ENCODE results near the gene CLEC1A. TPM values are rescaled to one million over a fixed set of nuclear protein-coding genes. Genes with fewer than 3 reads are reported as not detected.

The CLEC1A gene
- not detected in 2 replicates for total RNA-seq

GRCh38 chr12:10098791-10099190 lies at the start of gene CLEC1A:
Gene CLEC1A (minus strand): TSS chr12:10098985. CDS start chr12:10098922, 63 bp downstream.

GRCh38 chr12:10130042-10130441 lies 31.3 kb upstream of the CLEC1A start, which contains the start of gene CLEC7A:
Gene CLEC7A (minus strand): TSS chr12:10130199. CDS start chr12:10130082, 117 bp downstream.

GRCh38 chr12:10030446-10030845 lies 68.3 kb downstream of the CLEC1A start, which contains the start of gene CLEC9A:
Gene CLEC9A (plus strand): TSS chr12:10030682. CDS start chr12:10052688, 22,006 bp downstream.

Other genes starting within 250 kb of the CLEC1A start
- 13.8 and 17.4 TPM in 2 replicates for gene CLEC2B, start 229.6 kb downstream of the CLEC1A start, total RNA-seq
- gene KLRF2, start 217.5 kb downstream of the CLEC1A start, total RNA-seq: not detected in 2 replicates
- gene CLEC2A, start 166.6 kb downstream of the CLEC1A start, total RNA-seq: not detected in 2 replicates
- gene CLEC12A, start 127.6 kb downstream of the CLEC1A start, total RNA-seq: not detected in 2 replicates
- not detected in 2 replicates for gene CLEC1B, start 99.9 kb downstream of the CLEC1A start, total RNA-seq
- gene CLEC12B, start 88.4 kb downstream of the CLEC1A start, total RNA-seq: not detected in 2 replicates
- not detected in 2 replicates for gene CLEC9A, start 68.3 kb downstream of the CLEC1A start, total RNA-seq
- not detected in 2 replicates for gene CLEC7A, start 31.2 kb upstream of the CLEC1A start, total RNA-seq
- 36.9 and 40.1 TPM in 2 replicates for gene OLR1, start 73.1 kb upstream of the CLEC1A start, total RNA-seq
- gene TMEM52B, start 80.0 kb upstream of the CLEC1A start, total RNA-seq: 10.4 and 17.4 TPM in 2 replicates
- gene GABARAPL1, start 113.9 kb upstream of the CLEC1A start, total RNA-seq: 58.0 and 82.5 TPM in 2 replicates
- gene KLRD1, start 208.9 kb upstream of the CLEC1A start, total RNA-seq: under 0.01 TPM in 1 of 2 replicates, not detected in the other

Data from myometrial cell (primary cell).